Dedifferentiated amniotic fluid mesenchymal stem cell (primary cell): Measurements from ENCODE around the gene PLCB2.

Experiments
- DNase-seq: peaks from one replicate; pipeline ENCODE4 v3.0.0-alpha.2; 2016; ENCODE audit errors: extremely low spot score

PLCB2 gene

GRCh38 chr15:40269604-40270003, 38.1 kb downstream of the PLCB2 start:
- no peak for DNase-seq

GRCh38 chr15:40267670-40268069, 40.1 kb downstream of the PLCB2 start:
- DNase-seq: no peak

GRCh38 chr15:40266828-40267304, 40.9 kb downstream of the PLCB2 start:
- DNase-seq: peak; percentile 81

GRCh38 chr15:40265875-40266274, 41.9 kb downstream of the PLCB2 start:
- DNase-seq: no peak

GRCh38 chr15:40265355-40265754, 42.4 kb downstream of the PLCB2 start:
- DNase-seq: no peak

- no peak for DNase-seq
Observed at GRCh38 chr15:40264321-40265153, 43.2 kb downstream of the PLCB2 start.

GRCh38 chr15:40263024-40263754, 44.5 kb downstream of the PLCB2 start:
- peak; percentile 47 for DNase-seq

- DNase-seq: no peak
Observed at GRCh38 chr15:40259021-40259420, 48.7 kb downstream of the PLCB2 start.

- no peak for DNase-seq
Observed at GRCh38 chr15:40258544-40258943, 49.2 kb downstream of the PLCB2 start.

- DNase-seq: no peak
Observed at GRCh38 chr15:40257656-40258450, 49.9 kb downstream of the PLCB2 start.

GRCh38 chr15:40256638-40257235, 51.0 kb downstream of the PLCB2 start:
- no peak for DNase-seq

- no peak for DNase-seq
Observed at GRCh38 chr15:40255033-40255432, 52.7 kb downstream of the PLCB2 start.

- DNase-seq: no peak
Observed at GRCh38 chr15:40254452-40254851, 53.3 kb downstream of the PLCB2 start.

GRCh38 chr15:40253167-40253790, 54.5 kb downstream of the PLCB2 start:
- no peak for DNase-seq

- DNase-seq: no peak
Observed at GRCh38 chr15:40252438-40253166, 55.1 kb downstream of the PLCB2 start.

GRCh38 chr15:40252141-40252437, 55.6 kb downstream of the PLCB2 start:
- no peak for DNase-seq

GRCh38 chr15:40251486-40252140, 56.1 kb downstream of the PLCB2 start:
- DNase-seq: no peak

GRCh38 chr15:40250771-40251483, 56.8 kb downstream of the PLCB2 start:
- DNase-seq: no peak

- no peak for DNase-seq
Observed at GRCh38 chr15:40250304-40250656, 57.5 kb downstream of the PLCB2 start.
